Measurements from ENCODE around the gene GARRE1.

DNA sequence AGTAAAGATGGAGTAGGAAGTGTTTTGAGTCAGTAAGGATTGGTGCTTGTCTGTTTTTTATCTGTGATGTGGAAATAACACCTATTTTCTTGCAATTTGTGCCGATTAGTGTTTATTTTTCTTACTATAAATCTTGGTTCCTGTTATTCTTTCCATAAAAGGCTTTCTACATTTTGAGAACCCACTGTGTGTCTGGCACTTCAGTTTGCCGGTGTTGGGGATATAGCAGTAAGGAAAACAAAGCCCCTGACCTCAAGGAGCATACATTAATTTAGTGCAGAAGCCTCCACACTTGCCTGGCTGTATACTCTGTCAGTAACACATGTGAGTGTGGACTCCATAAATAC lies 35.6 kb upstream of the GARRE1 start:
- TF ChIP-seq EZH2 (IDR thresholded peaks at IDR 0.05), result no peak
- TF ChIP-seq POLR2AphosphoS5 (IDR thresholded peaks at IDR 0.05; ENCODE audit: borderline replicate concordance, low read depth, low read length), result no peak
